HG02973 (cell line): Measurements from ENCODE around the gene CENPN.

Experiments used
- ATAC-seq: cut with Tn5 transposase; IDR thresholded peaks from one replicate; pipeline ENCODE4 v1.9.1; 2021; ENCODE audit warnings: moderate library complexity; ENCODE audit not compliant: unreplicated experiment

The CENPN gene

DNA sequence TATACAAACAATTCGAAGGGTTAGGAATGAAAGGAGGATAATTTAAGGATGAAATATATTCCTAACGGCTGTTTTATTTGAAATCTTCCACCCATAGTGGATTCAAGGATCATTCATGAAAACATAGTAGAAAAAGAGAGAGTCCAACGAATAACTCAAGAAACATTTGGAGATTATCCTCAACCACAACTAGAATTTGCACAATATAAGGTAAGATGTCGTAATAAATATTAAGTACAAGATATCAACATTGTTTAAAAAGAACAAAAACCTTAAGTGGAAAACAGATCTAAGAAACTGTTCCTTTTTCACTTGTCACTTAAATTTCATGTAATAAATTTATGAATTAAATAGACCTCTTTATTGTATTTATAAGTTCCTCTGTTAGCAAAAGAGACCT lies 19.4 kb downstream of the CENPN start:
- no peak for ATAC-seq

GRCh38 chr16:81029930-81030604 lies 23.1 kb downstream of the CENPN start:
- no peak for ATAC-seq

DNA sequence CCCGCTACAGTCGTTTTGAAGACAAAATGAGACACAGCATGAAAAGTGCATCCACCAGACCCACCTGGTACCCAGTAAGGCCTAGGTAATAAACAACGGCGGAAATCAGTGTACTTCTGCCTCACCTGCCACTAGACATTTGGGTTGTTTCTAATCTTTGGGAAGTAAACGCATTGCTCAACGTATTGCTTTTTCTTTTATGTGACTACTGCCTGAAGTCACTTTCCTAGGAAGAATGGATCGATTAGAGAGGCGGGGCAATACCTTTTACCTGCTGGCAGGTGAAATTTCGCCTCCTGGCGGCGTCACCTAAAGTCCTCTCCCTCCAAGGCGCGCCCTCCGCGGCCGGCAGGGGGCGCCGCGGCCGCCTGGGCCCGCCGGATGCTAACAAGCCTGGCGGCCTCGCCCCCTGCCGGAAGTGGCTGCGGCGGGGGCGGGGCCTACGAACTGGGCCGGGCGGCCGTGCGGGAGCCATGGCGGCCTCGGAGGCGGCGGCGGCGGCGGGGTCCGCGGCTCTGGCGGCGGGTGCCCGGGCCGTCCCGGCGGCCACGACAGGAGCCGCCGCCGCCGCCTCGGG lies 28.5 kb downstream of the CENPN start, which contains the start of gene ATMIN:
Gene ATMIN (plus strand): TSS at position 445 of the 577 bp plus-strand sequence. CDS start 29 bp downstream, at position 474.
- ATAC-seq = peak; percentile 89

- ATAC-seq = peak; percentile 49
These were observed 29.1 kb downstream of the CENPN start for GRCh38 chr16:81035975-81036750.

DNA sequence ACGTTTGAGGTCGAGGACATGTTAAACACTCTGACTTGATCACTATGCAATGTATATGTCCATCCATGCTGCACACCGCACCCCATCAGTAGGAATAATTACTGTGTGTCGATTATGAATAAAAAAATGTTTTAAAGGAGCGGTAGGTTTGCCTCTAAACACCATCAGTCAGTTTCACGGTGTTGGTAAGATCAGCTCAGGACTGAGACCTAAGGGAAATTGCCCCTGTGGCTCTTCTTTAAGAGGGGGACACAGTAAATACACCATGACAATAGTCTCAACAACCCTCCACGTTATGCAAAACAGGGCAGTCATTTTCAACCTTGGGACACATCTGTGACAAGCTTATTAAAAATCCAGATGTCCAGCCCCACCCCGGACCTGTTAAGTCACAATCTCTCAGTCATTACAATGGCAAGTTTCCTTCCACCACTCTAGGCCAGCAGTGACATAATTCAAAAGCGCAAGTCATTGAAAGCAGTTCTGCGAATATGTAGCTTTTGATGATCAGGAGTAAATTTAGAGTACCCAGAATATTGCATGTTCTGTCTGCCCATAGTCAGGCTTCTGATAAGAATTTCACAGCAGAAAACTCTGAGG lies 29.8 kb downstream of the CENPN start:
- no peak for ATAC-seq

GRCh38 chr16:81040131-81040530 lies 33.1 kb downstream of the CENPN start:
- ATAC-seq = no peak

- no peak for ATAC-seq
These were observed 33.8 kb downstream of the CENPN start for GRCh38 chr16:81040842-81041241.

GRCh38 chr16:81041696-81042095 lies 34.7 kb downstream of the CENPN start:
- no peak for ATAC-seq

- ATAC-seq = no peak
These were observed 35.8 kb downstream of the CENPN start for GRCh38 chr16:81042821-81043220.

DNA sequence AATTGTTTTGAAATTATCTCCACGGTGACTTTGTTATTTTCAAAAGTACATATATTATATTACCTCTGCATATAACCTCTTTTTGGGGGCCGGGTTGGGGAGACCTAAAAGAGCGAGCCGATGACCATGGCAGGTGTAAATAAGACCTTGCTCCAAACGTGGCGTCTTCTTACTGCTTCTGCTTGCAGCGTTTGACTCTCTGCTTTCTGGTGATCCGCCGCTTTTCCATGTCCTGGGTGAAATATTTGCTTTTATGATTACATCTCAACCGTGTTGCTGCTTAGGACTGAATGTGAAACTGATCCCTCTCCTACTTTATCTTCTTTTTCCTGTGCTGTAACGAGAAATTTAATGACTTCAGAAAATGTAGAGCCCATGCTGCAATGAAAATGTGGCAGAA lies 46.7 kb downstream of the CENPN start:
- ATAC-seq = no peak

- no peak for ATAC-seq
These were observed 53.7 kb downstream of the CENPN start for GRCh38 chr16:81060576-81061306.

DNA sequence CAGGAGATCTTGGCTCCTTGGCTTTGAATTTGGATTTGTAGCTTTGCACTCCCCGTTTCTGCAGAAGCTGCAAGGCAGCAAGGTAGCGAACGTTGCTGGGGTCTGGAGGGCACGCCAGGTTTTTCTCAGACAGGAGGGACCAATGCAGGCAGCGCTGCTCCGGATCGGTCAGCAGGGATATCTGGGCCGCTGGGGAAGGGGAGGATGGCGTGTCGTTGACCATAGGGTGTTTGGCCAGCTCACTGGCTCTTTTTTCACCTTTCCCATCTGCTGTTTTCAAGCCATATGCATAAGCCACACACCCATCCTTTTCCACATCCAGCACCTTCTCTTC lies 54.3 kb downstream of the CENPN start:
- ATAC-seq = no peak

GRCh38 chr16:81061871-81062608 lies 55.0 kb downstream of the CENPN start:
- no peak for ATAC-seq

GRCh38 chr16:81066681-81067080 lies 59.7 kb downstream of the CENPN start:
- no peak for ATAC-seq

- no peak for ATAC-seq
These were observed 60.2 kb downstream of the CENPN start for GRCh38 chr16:81067166-81067565.

DNA sequence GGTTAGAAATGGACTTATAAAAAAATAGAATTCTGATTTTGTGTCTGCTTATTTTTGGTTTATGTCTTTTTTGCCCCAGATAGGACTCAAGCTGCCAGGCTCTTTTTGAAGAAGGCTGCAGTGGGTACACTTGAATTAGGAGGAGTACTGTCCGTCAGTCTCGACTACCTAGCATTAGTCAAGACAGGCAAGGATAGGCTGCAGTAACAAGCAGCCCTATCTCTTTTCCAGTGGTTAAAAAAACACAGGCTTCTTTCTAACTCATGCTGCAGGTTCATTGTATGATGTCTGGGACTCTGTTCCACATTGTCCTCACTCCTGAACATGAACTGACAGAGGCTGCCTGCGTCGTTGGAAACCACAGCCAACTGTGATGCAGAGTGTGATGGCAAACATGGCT lies 62.0 kb downstream of the CENPN start:
- no peak for ATAC-seq

DNA sequence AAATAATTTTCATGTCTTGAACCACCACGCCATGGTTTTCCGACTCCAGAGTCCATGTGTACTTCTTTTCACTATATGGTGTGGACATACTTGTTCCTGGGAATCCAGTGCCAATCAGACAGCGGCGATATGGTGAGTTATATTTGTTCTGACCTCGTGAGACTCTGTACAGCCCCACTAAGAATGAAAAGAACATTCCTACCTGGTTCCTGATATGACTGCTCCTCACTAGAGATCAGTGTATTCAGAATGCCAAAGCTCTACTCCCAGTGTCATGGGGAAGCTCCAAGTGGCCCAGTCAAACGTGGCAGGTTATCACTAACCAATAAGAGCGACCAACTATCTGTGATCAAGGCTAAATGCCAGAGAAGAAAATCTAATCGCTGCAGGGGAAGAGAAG lies 64.0 kb downstream of the CENPN start:
- ATAC-seq = no peak

DNA sequence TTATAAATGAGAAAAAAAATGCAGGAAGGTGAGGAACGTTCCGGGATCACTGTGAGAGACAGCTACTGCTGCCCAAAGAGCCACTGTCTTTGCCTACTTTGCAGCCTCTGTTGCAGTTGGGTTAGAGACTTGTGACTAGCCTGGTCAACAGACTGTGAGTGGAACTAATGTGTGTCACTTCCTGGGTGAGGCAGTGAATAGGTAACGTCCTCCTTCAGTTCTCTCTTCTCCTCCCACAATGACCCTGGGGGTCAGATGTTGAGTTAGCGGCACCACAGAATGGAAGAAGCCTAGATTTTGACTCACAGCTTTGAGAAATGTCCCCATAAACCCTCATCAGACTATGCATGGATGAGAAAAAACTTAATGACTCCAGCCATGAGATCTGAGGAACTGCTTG lies 64.8 kb downstream of the CENPN start:
- ATAC-seq = no peak

- ATAC-seq = no peak
These were observed 66.7 kb downstream of the CENPN start for GRCh38 chr16:81073560-81074330.
